Neural progenitor cell (in vitro differentiated cells): Measurements from ENCODE around the gene NEURL1B. TPM values are rescaled to one million over a fixed set of nuclear protein-coding genes. Genes with fewer than 3 reads are reported as not detected.

Experiments used
- DNase-seq: peaks from one replicate; pipeline ENCODE4 v3.0.0-alpha.2; 2016; ENCODE audit warnings: low spot score
- H2AFZ ChIP-seq: fragments of 200-600 bp; sonication (generic); replicated peaks from 2 replicates; pipeline ENCODE4 v1.6.1; 2016; ENCODE audit warnings: antibody characterized with exemption
- H3F3A ChIP-seq: fragments of 200-600 bp; sonication (generic); 2 replicates; pipeline ENCODE4 v1.6.1; 2016; ENCODE audit warnings: antibody characterized with exemption, low read depth
- H3K27ac ChIP-seq: fragments of 200-600 bp; sonication (generic); 2 replicates; pipeline ENCODE4 v1.5.1; 2016; ENCODE audit warnings: mild to moderate bottlenecking
- H3K27me3 ChIP-seq: fragments of 200-600 bp; sonication (generic); 2 replicates; pipeline ENCODE4 v1.6.1; 2016; ENCODE audit warnings: mild to moderate bottlenecking, moderate library complexity
- H3K36me3 ChIP-seq: fragments of 200-600 bp; sonication (generic); 2 replicates; pipeline ENCODE4 v1.5.1; 2016
- H3K4me1 ChIP-seq: fragments of 200-600 bp; sonication (generic); 2 replicates; pipeline ENCODE4 v1.6.1; 2016; ENCODE audit warnings: mixed run types
- H3K4me2 ChIP-seq: fragments of 200-600 bp; sonication (generic); 2 replicates; pipeline ENCODE4 v1.6.1; 2016
- H3K4me3 ChIP-seq: fragments of 200-600 bp; sonication (generic); 2 replicates; pipeline ENCODE4 v1.5.1; 2016
- H3K79me2 ChIP-seq: fragments of 200-600 bp; sonication (generic); 2 replicates; pipeline ENCODE4 v1.6.1; 2016; ENCODE audit warnings: low read depth
- H3K9ac ChIP-seq: fragments of 200-600 bp; sonication (generic); 2 replicates; pipeline ENCODE4 v1.6.1; 2016
- H3K9me3 ChIP-seq: fragments of 200-600 bp; sonication (generic); 2 replicates; pipeline ENCODE4 v1.5.1; 2016; ENCODE audit warnings: low read depth
- H4K20me1 ChIP-seq: fragments of 200-600 bp; sonication (generic); 2 replicates; pipeline ENCODE4 v1.6.1; 2016; ENCODE audit warnings: low read depth
- H3K27ac Mint-ChIP-seq: 3 replicates; pipeline ENCODE4 v1.8.0; 2021; ENCODE audit warnings: mixed read lengths
- H3K27me3 Mint-ChIP-seq: 2 replicates; pipeline ENCODE4 v1.8.0; 2022; ENCODE audit warnings: low read depth, mild to moderate bottlenecking, inconsistent platforms, moderate library complexity, mixed read lengths; ENCODE audit not compliant: insufficient read depth
- H3K36me3 Mint-ChIP-seq: 3 replicates; pipeline ENCODE4 v1.8.0; 2021; ENCODE audit warnings: mixed read lengths
- H3K4me1 Mint-ChIP-seq: 3 replicates; pipeline ENCODE4 v1.8.0; 2021; ENCODE audit warnings: mixed read lengths
- H3K4me3 Mint-ChIP-seq: 3 replicates; pipeline ENCODE4 v1.8.0; 2021; ENCODE audit warnings: mild to moderate bottlenecking, moderate library complexity, mixed read lengths
- H3K9me3 Mint-ChIP-seq: 3 replicates; pipeline ENCODE4 v1.8.0; 2020; ENCODE audit warnings: mixed read lengths
- EZH2 ChIP-seq: fragments of 200-600 bp; sonication (generic); IDR thresholded peaks from 2 replicates; pipeline ENCODE4 v1.6.1; 2017; ENCODE audit warnings: antibody characterized with exemption, mild to moderate bottlenecking, moderate library complexity
- EZH2phosphoT487 ChIP-seq: fragments of 200-600 bp; sonication (generic); IDR thresholded peaks from 2 replicates; pipeline ENCODE4 v1.6.1; 2017; ENCODE audit warnings: antibody characterized with exemption
- total RNA-seq: library from RNA; depleted of rRNA; stranded (reverse); fragments of >200 nt; gene quantifications from 2 replicates; pipeline ENCODE4 v1.2.3, GENCODE V29; 2015; ENCODE audit warnings: low replicate concordance
- TF ChIP-seq, protein P1 (sequence below): fragments of 200-600 bp; sonication (generic); IDR thresholded peaks from 2 replicates; pipeline ENCODE4 v1.5.1; 2017; ENCODE audit warnings: antibody characterized with exemption, mild to moderate bottlenecking

The NEURL1B gene
- total RNA-seq, 1 donor from 2014 or later, result 12.1 TPM

DNA sequence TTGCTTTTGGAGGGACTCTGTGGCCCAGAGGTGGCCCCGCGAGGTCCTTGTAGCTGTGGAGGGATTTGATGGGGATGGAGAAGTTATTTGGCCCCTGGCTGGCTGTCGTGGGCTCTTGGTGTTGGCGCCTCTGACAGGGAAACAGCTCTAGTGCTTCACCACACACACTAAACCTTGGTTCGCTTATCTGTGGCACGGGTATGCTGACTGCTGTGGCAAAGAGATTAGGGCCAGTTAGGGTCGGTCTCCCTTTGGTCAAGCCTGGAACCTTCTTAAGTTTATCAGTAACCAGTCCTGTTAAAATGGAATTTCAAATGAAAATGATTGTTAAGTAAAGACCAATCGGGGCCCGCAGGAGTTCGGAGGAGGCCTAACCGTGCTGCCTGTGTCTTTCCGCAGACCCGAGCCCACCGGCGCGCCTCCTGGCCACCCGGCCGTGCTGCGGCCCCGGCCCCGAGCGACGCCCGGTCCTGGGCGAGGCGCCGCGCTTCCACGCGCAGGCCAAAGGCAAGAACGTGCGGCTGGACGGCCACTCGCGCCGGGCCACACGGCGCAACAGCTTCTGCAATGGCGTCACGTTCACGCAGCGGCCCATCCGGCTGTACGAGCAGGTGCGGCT is 28.4 kb downstream of the NEURL1B start:
- H3F3A ChIP-seq, result no peaks in the 10 kb centered on the region
- TF ChIP-seq EZH2 (no peak), EZH2phosphoT487 (no peak)
- TF ChIP-seq, protein P1, sequence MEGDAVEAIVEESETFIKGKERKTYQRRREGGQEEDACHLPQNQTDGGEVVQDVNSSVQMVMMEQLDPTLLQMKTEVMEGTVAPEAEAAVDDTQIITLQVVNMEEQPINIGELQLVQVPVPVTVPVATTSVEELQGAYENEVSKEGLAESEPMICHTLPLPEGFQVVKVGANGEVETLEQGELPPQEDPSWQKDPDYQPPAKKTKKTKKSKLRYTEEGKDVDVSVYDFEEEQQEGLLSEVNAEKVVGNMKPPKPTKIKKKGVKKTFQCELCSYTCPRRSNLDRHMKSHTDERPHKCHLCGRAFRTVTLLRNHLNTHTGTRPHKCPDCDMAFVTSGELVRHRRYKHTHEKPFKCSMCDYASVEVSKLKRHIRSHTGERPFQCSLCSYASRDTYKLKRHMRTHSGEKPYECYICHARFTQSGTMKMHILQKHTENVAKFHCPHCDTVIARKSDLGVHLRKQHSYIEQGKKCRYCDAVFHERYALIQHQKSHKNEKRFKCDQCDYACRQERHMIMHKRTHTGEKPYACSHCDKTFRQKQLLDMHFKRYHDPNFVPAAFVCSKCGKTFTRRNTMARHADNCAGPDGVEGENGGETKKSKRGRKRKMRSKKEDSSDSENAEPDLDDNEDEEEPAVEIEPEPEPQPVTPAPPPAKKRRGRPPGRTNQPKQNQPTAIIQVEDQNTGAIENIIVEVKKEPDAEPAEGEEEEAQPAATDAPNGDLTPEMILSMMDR, result no peak
- H3K4me2 ChIP-seq, result no peak overlapping the region
- H2AFZ ChIP-seq, result no peak overlapping the region
- no peak overlapping the region for H3K4me3 Mint-ChIP-seq
- H3K27ac Mint-ChIP-seq, result no peak overlapping the region
- H3K9ac ChIP-seq, result no peak overlapping the region
- peaks cover 16% of the 10 kb centered on the region for H4K20me1 ChIP-seq
- no peak overlapping the region for H3K27ac ChIP-seq
- peaks cover 2% of the 10 kb centered on the region for H3K36me3 Mint-ChIP-seq
- H3K4me1 Mint-ChIP-seq, result peaks cover 20% of the 10 kb centered on the region
- H3K4me1 ChIP-seq, result peaks cover 8% of the 10 kb centered on the region
- H3K9me3 Mint-ChIP-seq, result no peaks in the 10 kb centered on the region
- H3K9me3 ChIP-seq, result no peaks in the 10 kb centered on the region
- H3K27me3 Mint-ChIP-seq, result peaks cover 7% of the 10 kb centered on the region
- H3K36me3 ChIP-seq, result no peaks in the 10 kb centered on the region
- no peaks in the 10 kb centered on the region for H3K79me2 ChIP-seq
- no peaks in the 10 kb centered on the region for H3K27me3 ChIP-seq
- H3K4me3 ChIP-seq, result no peak overlapping the region
- DNase-seq, result no peak

DNA sequence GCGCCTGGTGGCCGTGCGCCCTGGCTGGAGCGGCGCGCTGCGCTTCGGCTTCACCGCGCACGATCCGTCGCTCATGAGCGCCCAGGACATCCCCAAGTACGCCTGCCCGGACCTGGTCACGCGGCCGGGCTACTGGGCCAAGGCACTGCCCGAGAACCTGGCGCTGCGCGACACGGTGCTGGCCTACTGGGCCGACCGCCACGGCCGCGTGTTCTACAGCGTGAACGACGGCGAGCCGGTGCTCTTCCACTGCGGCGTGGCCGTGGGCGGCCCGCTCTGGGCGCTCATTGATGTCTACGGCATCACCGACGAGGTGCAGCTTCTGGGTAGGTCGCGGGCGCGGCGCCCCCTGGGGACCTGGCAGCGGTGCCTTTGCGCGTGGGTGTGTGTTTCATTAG is 28.9 kb downstream of the NEURL1B start:
- TF ChIP-seq, protein P1, result no peak
- TF ChIP-seq EZH2, result no peak

DNA sequence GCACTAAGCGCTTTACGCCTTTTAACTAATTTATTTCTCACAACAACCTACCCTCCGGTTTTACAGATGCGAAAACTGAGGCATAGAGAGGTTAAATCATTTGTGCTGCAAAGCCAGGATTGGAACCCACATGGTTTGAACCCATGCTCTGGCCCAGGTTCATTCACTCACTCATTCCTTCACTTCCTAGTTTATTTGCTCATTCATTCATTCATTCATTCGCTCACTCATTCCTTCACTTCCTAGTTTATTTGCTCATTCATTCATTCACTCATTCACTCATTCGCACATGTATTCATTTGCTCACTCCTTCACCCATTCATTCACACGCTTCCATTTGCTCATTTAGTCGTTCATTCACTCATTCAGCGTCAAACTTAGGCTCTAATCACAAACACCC is 29.4 kb downstream of the NEURL1B start:
- no peaks in the 10 kb centered on the region for H3K79me2 ChIP-seq
- no peak overlapping the region for H3K27ac ChIP-seq
- H3K27me3 ChIP-seq, result no peaks in the 10 kb centered on the region
- no peaks in the 10 kb centered on the region for H3K36me3 ChIP-seq
- H3K4me3 Mint-ChIP-seq, result no peak overlapping the region
- no peak overlapping the region for H3K9ac ChIP-seq
- H3K4me3 ChIP-seq, result no peak overlapping the region
- TF ChIP-seq EZH2phosphoT487, result no peak
- TF ChIP-seq EZH2, result no peak
- TF ChIP-seq, protein P1, result no peak
- H2AFZ ChIP-seq, result no peak overlapping the region
- H4K20me1 ChIP-seq, result peaks cover 20% of the 10 kb centered on the region
- no peak overlapping the region for H3K27ac Mint-ChIP-seq
- peaks cover 17% of the 10 kb centered on the region for H3K4me1 Mint-ChIP-seq
- no peaks in the 10 kb centered on the region for H3K9me3 ChIP-seq
- H3K4me2 ChIP-seq, result no peak overlapping the region
- peaks cover 8% of the 10 kb centered on the region for H3K4me1 ChIP-seq
- no peaks in the 10 kb centered on the region for H3F3A ChIP-seq
- no peaks in the 10 kb centered on the region for H3K9me3 Mint-ChIP-seq
- H3K36me3 Mint-ChIP-seq, result peaks cover 2% of the 10 kb centered on the region
- peaks cover 7% of the 10 kb centered on the region for H3K27me3 Mint-ChIP-seq
- DNase-seq, result no peak

More for the DNA sequence above, 28.9 kb downstream of the NEURL1B start:
- Histone ChIP-seq H3K79me2 (no peaks in the 10 kb centered on the region), H3K36me3 (no peaks in the 10 kb centered on the region), H3K27me3 (no peaks in the 10 kb centered on the region), H3F3A (no peaks in the 10 kb centered on the region), H3K4me2 (no peak overlapping the region), H3K9ac (no peak overlapping the region), H3K4me3 (no peak overlapping the region), H3K4me1 (peaks cover 8% of the 10 kb centered on the region), H3K9me3 (no peaks in the 10 kb centered on the region), H4K20me1 (peaks cover 17% of the 10 kb centered on the region), H3K27ac (no peak overlapping the region), H2AFZ (no peak overlapping the region)
- Mint-ChIP-seq H3K4me3 (no peak overlapping the region), H3K27ac (no peak overlapping the region), H3K27me3 (peaks cover 7% of the 10 kb centered on the region), H3K36me3 (peaks cover 2% of the 10 kb centered on the region), H3K9me3 (no peaks in the 10 kb centered on the region), H3K4me1 (peaks cover 17% of the 10 kb centered on the region)
- DNase-seq, result no peak
